Activated CD8-positive, alpha-beta memory T cell treated with anti-CD3 and anti-CD28 coated beads, Interleukin-2, amount 50 U/mL, for 1 hour (primary cell): ENCODE data around the gene MAST1.
"Not testable (repeated sequence)": the region's sequence is repeated elsewhere in the genome, so short reads cannot be mapped to it uniquely, and the experiment has no call there.

Experiments used
- DNase-seq: peaks from one replicate; pipeline ENCODE4 v3.0.0-alpha.2; 2020; ENCODE audit errors: extremely low read depth

The MAST1 gene

GRCh38 chr19:12840091-12841079, 2.1 kb downstream of the MAST1 start:
- no peak for DNase-seq

- no peak for DNase-seq
Measured at GRCh38 chr19:12841094-12841493, 2.8 kb downstream of the MAST1 start.

- DNase-seq: no peak
Measured at GRCh38 chr19:12842511-12842910, 4.2 kb downstream of the MAST1 start.

DNA sequence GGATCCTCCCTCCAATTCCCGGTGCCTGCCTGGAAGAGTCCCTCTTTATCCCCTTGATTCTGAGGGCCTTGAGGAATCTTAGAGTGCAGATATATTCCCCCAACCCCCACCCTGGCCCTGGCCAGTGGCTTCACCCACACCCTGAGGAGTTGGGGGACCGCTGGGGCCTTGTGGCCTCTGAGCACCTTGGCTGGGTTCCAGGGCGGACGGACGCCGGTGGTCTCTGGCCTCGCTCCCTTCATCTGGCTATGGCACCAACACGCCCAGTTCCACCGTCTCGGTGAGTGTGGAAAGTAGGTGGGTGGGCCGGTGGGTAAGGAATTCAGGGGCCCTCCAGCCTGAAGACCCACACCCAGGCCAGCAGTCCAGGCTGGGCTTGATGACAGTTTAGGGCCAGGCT, 5.0 kb downstream of the MAST1 start:
- DNase-seq: no peak

DNA sequence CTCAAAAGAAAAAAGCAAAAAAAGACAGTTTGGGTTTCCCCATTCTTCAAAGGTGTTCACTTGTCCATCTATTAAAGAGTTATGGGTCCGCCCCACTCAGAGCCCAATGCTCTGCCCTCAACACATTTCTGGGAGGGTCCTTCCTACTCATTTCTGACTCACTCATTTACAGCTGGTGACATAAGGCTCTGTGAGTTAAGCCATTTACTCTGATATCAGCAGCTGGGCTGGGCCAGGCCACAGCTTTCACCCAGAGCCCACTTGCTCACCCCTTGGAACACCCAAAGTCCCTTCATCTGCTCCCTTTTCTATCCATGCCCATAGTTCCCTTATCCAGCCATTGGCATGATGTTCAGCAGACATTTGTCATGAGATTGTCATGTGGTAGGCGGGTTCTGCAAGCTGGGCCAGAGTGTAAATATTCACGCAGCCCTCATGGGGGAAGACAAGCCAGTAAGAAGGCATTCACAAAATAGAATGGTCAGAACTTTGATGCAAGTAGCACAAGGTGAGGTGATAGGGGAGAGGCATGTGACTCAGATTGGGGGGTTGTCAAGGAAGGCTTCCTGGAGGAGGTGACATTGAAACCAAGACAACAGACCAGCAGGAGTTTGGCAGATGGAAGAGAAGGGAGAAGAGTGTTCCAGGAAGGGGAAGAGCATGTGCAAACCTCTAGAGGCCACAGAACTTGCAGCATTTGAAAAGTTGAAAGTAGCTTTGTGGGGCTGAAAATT, 5.9 kb downstream of the MAST1 start:
- no peak for DNase-seq

DNA sequence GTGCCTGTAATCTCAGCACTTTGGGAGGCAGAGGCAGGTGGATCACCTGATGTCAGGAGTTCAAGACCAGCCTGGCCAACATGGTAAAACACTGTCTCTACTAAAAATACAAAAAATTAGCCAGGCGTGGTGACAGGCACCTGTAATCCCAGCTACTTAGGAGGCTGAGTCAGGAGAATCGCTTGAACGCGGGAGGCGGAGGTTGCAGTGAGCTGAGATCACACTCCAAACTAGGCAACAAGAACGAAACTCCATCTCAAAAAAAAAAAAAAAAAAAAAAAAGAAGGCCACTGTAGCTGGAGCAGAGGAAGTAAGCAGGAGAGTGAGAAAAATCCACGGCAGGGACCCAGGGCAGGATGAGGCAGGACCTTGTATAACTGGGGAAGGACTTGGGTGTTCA, 8.3 kb downstream of the MAST1 start:
- not testable (repeated sequence) for DNase-seq

GRCh38 chr19:12847159-12848139, 9.1 kb downstream of the MAST1 start:
- DNase-seq: peak; percentile 36

GRCh38 chr19:12856653-12857052, 18.3 kb downstream of the MAST1 start:
- DNase-seq: no peak

DNA sequence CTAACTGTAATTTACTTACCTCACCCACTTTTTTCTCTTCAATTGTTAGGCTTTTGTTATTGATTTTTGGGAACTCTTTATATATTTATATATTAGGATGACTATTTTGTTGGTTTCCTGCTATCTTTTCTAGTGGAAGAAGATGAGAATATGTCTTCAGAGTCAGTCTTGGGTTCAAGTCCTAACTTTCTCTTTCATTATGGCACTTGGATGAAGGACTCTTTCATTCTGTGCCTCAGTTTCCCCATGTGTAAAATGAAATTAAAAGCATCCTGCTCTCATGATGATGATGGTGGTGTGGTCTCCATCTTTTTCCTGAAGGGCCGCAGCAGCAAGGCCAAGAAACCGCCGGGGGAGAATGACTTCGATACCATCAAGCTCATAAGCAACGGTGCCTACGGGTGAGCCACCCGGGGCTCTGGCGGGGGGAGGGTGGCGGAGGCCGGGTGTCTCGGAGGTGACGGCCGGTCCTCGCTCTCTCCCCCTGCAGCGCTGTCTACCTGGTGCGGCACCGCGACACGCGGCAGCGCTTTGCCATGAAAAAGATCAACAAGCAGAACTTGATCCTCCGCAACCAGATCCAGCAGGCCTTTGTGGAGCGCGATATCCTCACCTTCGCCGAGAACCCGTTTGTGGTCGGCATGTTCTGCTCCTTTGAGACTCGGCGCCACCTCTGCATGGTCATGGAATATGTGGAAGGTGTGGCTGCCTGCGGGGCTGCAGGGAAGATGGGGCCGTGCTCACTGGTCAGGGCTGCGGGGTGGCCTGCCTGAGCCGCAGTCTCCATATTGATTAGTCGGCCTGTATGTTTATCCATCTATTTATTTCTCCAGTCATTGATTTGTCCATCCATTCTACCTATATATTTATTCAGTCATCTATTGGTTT, 20.0 kb downstream of the MAST1 start:
- no peak for DNase-seq

DNA sequence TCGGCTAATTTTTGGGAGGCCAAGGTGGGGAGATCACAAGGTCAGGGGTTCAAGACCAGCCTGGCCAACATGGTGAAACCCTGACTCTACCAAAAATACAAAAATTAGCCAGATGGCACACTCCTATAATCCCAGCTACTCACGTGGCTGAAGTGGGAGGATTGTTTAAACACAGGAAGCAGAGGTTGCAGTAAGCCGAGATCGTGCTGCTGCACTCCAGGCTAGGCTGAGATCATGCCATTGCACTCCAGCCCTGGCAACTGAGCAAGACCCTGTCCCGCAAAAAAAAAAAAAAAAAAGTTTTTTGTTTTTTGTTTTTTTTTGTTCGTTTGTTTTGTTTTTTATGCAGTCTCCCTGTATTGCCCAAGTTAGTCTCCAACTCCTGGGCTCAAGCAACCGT, 21.2 kb downstream of the MAST1 start:
- no peak for DNase-seq

GRCh38 chr19:12864143-12864542, 25.8 kb downstream of the MAST1 start:
- no peak for DNase-seq

DNA sequence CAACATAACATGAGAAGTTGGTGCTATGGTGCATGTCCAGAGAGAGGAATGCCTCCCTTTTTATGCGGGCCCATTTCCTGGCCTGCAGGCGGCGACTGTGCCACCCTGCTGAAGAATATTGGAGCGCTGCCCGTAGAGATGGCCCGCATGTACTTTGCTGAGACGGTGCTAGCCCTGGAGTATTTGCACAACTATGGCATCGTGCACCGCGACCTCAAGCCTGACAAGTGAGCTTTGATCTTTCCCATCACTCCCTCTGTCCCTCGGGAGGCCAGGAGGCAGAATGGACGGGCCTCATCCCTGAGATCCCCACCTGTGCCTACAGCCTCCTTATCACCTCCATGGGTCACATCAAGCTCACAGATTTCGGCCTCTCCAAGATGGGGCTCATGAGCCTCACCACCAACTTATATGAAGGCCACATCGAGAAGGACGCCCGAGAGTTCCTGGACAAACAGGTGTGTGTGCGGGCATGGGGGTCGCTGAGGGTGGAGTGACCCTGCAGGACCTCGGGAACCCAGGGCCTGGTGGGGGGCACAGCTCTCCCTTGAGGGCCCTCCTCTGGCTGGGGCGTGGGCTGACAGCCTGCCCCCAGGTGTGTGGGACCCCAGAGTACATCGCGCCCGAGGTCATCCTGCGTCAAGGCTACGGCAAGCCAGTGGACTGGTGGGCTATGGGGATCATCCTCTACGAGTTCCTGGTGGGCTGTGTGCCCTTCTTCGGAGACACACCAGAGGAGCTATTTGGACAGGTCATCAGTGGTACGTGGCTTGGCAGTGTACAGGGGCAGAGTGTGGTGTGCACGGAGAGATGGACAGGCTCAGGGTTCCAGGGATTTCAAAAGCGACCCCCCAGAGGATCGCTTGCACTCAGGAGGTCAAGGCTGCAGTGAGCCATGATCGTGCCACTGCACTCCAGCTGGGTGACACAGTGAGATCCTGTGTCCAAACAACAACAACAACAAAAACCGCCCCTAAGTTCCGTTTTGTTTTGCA, 26.7 kb downstream of the MAST1 start:
- DNase-seq: no peak

DNA sequence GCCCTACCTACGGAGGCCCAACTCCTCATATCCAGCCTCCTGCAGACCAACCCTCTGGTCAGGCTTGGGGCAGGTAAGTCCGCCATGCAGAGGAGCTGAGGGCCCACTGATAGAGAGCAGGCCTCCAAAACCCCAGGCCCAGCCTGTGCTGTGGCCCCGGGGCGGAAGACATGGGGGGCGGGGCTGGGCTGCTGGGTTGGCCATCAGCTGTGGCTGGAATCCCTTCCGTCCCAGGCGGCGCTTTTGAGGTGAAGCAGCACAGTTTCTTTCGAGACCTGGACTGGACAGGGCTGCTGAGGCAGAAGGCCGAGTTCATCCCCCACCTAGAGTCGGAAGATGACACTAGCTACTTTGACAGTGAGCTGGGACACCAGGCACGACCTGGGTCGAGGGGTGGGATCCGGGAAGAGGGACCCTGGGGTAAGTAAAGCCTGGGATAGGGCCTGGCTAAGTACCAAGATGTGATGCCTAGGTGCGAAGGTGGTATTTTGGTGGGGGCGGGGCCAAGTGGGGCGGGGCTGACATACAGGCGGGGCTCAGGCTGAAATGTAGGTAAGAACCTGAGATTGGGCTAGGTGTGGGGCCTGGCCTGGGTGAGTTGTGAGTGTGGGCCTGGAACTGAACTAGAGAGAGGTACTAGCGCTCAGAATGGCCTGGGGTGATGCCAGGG, 27.6 kb downstream of the MAST1 start:
- DNase-seq: no peak

- no peak for DNase-seq
Measured at GRCh38 chr19:12866416-12867119, 28.3 kb downstream of the MAST1 start.

- DNase-seq: no peak
Measured at GRCh38 chr19:12867120-12868099, 29.1 kb downstream of the MAST1 start.

DNA sequence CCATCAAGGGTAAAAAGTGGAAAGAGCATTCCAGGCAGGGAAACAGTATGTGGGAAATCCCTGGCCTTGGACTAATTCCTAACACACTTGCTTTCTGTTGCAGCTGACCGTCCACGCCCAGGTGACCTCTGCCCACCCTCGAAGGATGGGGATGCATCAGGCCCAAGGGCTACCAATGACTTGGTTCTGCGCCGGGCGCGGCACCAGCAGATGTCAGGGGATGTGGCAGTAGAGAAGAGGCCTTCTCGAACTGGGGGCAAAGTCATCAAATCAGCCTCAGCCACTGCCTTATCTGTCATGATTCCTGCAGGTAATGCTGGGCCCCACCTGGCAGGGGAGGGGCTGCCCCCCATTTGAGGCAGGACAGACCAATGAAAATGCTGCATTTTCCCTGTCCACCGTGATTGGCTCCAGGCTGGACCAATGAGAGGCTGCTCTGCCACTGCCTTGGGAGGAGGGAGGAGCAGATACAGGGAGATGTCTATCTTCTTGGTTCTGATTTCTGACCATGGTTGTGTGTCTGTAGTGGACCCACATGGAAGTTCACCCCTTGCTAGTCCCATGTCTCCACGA, 30.3 kb downstream of the MAST1 start:
- DNase-seq: no peak

DNA sequence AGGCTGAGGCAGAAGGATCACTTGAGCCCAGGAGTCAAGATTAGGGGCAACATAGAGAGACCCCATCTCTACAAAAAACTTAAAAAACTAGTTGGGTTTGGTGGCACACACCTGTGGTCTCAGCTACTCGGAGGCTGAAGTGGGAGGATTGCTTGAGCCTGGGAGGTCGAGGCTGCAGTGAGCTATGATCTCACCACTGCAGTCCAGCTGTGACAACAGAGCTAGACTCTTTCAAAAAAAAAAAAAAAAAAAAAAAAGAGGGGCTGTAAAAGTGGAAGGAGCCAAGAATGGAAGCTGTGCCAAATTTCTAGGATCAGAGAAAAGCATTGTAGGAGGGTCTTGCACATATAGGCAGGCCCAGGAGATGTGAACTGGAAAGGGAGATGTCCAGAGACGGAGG, 33.4 kb downstream of the MAST1 start:
- no peak for DNase-seq
